RKO (cell line): Measurements from ENCODE around the gene SPI1.

ENCODE experiments used
- DNase-seq: peaks from one replicate; pipeline ENCODE4 v3.0.0-alpha.2; 2016; ENCODE audit warnings: low spot score

The SPI1 gene

GRCh38 chr11:47378010-47378835, at the start of gene SPI1:
Gene SPI1 (minus strand): TSS chr11:47378547. CDS start chr11:47378353, 194 bp downstream.
- no peak for DNase-seq

- DNase-seq, result peak; percentile 96
These were observed 48.0 kb upstream of the SPI1 start, which contains the start of gene PSMC3 for GRCh38 chr11:47426062-47426956. Gene PSMC3 (minus strand): TSS chr11:47426439. CDS start chr11:47426279, 160 bp downstream.

- no peak for DNase-seq
These were observed 47.3 kb upstream of the SPI1 start for GRCh38 chr11:47425611-47426010.

- DNase-seq, result no peak
These were observed 40.3 kb upstream of the SPI1 start for GRCh38 chr11:47418454-47419259.

GRCh38 chr11:47417712-47418111, 39.4 kb upstream of the SPI1 start:
- no peak for DNase-seq

- DNase-seq, result peak; percentile 51
These were observed 37.7 kb upstream of the SPI1 start for GRCh38 chr11:47415949-47416472.

- no peak for DNase-seq
These were observed 36.9 kb upstream of the SPI1 start for GRCh38 chr11:47415091-47415854.

GRCh38 chr11:47414685-47415070, 36.3 kb upstream of the SPI1 start:
- DNase-seq, result no peak

GRCh38 chr11:47413908-47414684, 35.7 kb upstream of the SPI1 start:
- peak; percentile 55 for DNase-seq

- DNase-seq, result no peak
These were observed 35.0 kb upstream of the SPI1 start for GRCh38 chr11:47413351-47413750.

- peak; percentile 58 for DNase-seq
These were observed 33.8 kb upstream of the SPI1 start for GRCh38 chr11:47411884-47412746.

- no peak for DNase-seq
These were observed 32.3 kb upstream of the SPI1 start for GRCh38 chr11:47410370-47411264.

GRCh38 chr11:47409440-47410369, 31.4 kb upstream of the SPI1 start:
- peak; percentile 59 for DNase-seq

- peak; percentile 90 for DNase-seq
These were observed 30.5 kb upstream of the SPI1 start for GRCh38 chr11:47408598-47409439.

- peak; percentile 94 for DNase-seq
These were observed 29.6 kb upstream of the SPI1 start, which contains the start of gene SLC39A13 for GRCh38 chr11:47407746-47408590. Gene SLC39A13 (plus strand): TSS chr11:47408590. CDS start chr11:47410095, 1,505 bp downstream.
